ENCODE results near the gene GDPD3. TPM values are rescaled to one million over a fixed set of nuclear protein-coding genes. Genes with fewer than 3 reads are reported as not detected.

Gene GDPD3
- total RNA-seq, 1 donor from 2014 or later, result 10.7 TPM

- peaks cover 45% of the 10 kb centered on the region for H3K4me1 Mint-ChIP-seq
- no peak for TF ChIP-seq CTCF (IDR thresholded peaks at IDR 0.05; ENCODE audit: unreplicated experiment)
- peak in 1 of 2 experiments; percentile 65 for DNase-seq (ENCODE audit: low spot score in 2 of 2, unreplicated experiment in 2 of 2)
- H3K27ac Mint-ChIP-seq, result peak overlapping the region; percentile 99
- H3K9me3 Mint-ChIP-seq, result no peaks in the 10 kb centered on the region
- H3K4me3 Mint-ChIP-seq, result peak overlapping the region; percentile 87
- peaks cover 22% of the 10 kb centered on the region for H3K36me3 Mint-ChIP-seq
- H3K27me3 Mint-ChIP-seq (ENCODE audit: low read depth), result no peaks in the 10 kb centered on the region
Observed at GRCh38 chr16:30065943-30066760, 47.2 kb downstream of the GDPD3 start.

GRCh38 chr16:30065102-30065942 is 48.0 kb downstream of the GDPD3 start, which contains the start of gene ALDOA:
ALDOA (plus strand) TSS chr16:30065760; CDS start chr16:30066898, 1,138 bp downstream.
- Mint-ChIP-seq H3K4me1 (peaks cover 50% of the 10 kb centered on the region), H3K36me3 (peaks cover 19% of the 10 kb centered on the region), H3K27ac (peak within 1 kb of the TSS; percentile 99), H3K9me3 (no peaks in the 10 kb centered on the region), H3K27me3 (ENCODE audit: low read depth) (no peaks in the 10 kb centered on the region), H3K4me3 (peak within 1 kb of the TSS; percentile 87)
- TF ChIP-seq CTCF (IDR thresholded peaks at IDR 0.05; ENCODE audit: unreplicated experiment), result no peak
- peak; percentile 91 to 94 for DNase-seq (ENCODE audit: low spot score in 2 of 2, unreplicated experiment in 2 of 2)

GRCh38 chr16:30064729-30065101 is 48.6 kb downstream of the GDPD3 start:
- Mint-ChIP-seq H3K27ac (peak overlapping the region; percentile 99), H3K4me3 (peak overlapping the region; percentile 87), H3K9me3 (no peaks in the 10 kb centered on the region), H3K36me3 (peaks cover 16% of the 10 kb centered on the region), H3K27me3 (ENCODE audit: low read depth) (no peaks in the 10 kb centered on the region), H3K4me1 (peaks cover 48% of the 10 kb centered on the region)
- DNase-seq (ENCODE audit: low spot score in 2 of 2, unreplicated experiment in 2 of 2), result no peak
- no peak for TF ChIP-seq CTCF (IDR thresholded peaks at IDR 0.05; ENCODE audit: unreplicated experiment)

GRCh38 chr16:30063893-30064728 is 49.2 kb downstream of the GDPD3 start:
- DNase-seq (ENCODE audit: low spot score in 2 of 2, unreplicated experiment in 2 of 2), result peak in 1 of 2 experiments; percentile 55

More at GRCh38 chr16:30063893-30064728, 49.2 kb downstream of the GDPD3 start:
- Mint-ChIP-seq H3K4me1 (peaks cover 43% of the 10 kb centered on the region), H3K36me3 (peaks cover 11% of the 10 kb centered on the region), H3K9me3 (no peaks in the 10 kb centered on the region), H3K4me3 (peak overlapping the region; percentile 87), H3K27ac (peak overlapping the region; percentile 99), H3K27me3 (ENCODE audit: low read depth) (no peaks in the 10 kb centered on the region)
- TF ChIP-seq CTCF (IDR thresholded peaks at IDR 0.05; ENCODE audit: unreplicated experiment), result no peak
